Stimulated activated CD4-positive, alpha-beta T cell treated with anti-CD3 and anti-CD28 coated beads, TNF-alpha, amount 100 ng/mL, for 1 hour (primary cell): ENCODE data around the gene STON1.
"Not testable (repeated sequence)": the region's sequence is repeated elsewhere in the genome, so short reads cannot be mapped to it uniquely, and the experiment has no call there.

Experiments used
- DNase-seq, 3 donors: peaks; one replicate each; pipeline ENCODE4 v3.0.0-alpha.2; 2020; ENCODE audit warnings: low read depth in 3 of 3, low spot score in 1 of 3

The STON1 gene

DNA sequence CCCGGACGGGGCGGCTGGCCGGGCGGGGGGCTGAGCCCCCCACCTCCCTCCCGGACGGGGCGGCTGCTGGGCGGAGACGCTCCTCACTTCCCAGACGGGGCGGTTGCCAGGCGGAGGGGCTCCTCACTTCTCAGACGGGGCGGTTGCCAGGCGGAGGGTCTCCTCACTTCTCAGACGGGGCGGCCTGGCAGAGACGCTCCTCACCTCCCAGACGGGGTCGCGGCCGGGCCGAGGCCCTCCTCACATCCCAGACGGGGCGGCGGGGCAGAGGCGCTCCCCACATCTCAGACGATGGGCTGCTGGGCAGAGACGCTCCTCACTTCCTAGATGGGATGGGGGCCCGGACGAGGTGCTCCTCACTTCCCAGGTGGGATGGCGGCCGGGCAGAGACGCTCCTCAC is 84.6 kb downstream of the STON1 start:
- not testable (repeated sequence) for DNase-seq

DNA sequence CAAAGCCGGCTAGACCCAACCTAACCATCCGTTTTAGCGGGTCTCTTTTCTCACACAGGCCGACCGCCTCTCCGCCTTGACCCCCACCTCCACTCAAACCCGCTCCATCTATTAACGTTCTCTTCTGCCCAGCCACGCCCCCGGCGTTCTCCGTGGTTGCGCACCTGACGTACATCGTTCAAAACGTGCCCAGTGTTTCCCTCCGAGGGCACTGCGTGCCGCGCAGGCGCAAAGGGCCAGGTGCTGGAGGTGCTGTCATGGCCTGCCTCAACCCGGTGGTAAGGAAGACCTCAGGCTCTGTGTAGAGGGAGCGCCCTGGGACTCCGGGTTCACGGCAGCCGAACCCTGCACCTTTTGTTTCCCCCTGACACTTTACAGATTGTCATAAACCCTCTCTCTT is 87.7 kb downstream of the STON1 start, which contains the start of gene GTF2A1L:
Gene GTF2A1L, plus strand, starts transcription at position 239 of the 400 bp plus-strand sequence. Its CDS starts 19 bp downstream, at position 258.
- no peak for DNase-seq

DNA sequence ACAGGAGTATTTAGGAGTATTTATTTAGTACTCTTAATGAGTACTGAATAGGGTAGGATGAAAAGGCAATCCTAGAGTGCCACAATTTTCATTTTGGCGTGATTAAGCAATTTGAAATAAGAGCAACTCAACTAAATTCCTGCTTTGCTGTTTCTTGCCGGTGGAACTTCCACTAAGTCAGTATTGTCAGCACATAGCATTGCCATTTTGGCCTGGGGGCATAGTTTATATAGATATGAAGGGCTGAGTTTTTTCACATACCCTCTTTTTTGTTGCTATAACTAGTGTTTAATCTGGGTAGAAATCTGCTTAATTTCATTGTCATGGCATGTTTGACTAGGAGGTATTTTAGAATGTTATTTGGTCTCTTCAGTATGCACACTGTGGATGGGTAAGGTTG is 89.6 kb downstream of the STON1 start:
- DNase-seq: no peak

DNA sequence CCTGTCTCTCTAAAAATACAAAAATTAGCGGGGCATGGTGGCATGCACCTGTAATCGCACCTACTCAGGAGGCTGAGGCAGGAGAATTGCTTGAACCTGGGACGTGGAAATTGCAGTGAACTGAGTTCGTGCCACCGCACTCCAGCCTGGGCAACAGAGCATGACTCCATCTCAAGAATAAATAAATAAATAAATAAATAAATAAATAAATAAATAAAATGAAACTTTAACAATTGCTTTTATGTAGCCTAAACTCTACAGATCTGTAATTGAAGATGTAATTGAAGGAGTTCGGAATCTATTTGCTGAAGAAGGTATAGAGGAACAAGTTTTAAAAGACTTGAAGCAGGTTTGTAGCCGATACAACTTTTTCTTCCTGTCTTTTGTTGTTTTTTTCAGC is 90.7 kb downstream of the STON1 start:
- DNase-seq: no peak

DNA sequence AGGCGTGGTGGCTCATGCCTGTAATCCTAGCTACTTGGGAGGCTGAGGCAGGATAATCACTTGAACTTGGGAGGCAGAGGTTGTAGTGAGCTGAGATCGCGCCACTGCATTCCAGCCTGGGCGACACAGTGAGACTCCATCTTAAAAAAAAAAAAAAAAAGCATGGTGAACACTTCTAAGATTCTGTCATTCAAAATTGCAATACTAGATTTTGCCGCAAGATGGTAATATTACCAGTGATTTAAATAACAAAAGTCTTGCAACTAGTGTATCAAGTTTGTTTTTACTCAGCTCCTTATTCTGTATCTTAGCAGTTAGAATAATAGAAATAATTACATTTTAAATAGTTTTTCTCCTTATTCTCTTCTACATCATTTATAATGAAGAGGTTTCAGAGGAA is 92.7 kb downstream of the STON1 start:
- DNase-seq: not testable (repeated sequence)

DNA sequence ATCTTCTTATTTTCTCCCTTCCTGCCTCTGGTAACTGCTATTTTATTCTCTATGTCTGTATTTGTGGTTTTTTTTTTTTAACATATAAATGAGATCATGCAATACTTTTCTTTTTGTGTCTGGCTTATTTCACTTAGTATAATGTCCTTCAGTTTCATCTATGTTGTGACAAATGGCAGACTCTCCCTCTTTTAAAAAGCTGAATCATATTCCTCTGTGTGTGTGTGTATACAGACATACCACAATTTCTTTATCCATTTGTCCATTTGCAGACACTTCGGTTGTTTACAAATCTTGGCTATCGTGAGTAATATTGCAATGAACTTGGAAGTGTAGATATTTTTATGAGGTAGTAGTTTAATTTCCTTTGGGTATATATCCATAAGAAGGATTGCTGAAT is 94.7 kb downstream of the STON1 start:
- DNase-seq: no peak

DNA sequence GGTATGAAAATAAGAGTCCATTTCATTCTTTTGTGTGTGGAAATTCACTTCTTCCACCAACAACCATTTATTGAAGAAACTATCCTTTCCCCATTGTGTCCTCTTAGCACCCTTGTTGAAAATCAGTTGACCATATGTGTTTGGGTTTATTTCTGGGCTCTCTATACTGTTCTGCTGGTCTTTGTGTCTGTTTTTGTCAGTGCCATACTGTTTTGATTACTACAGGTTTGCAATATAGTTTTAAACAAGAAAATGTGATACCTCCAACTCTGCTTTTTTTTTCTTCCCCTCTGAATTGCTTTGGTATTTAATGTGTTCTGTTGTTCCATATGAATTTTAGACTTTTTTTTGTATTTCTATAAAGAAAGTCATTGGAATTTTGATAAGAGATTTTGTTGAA is 96.1 kb downstream of the STON1 start:
- no peak for DNase-seq

DNA sequence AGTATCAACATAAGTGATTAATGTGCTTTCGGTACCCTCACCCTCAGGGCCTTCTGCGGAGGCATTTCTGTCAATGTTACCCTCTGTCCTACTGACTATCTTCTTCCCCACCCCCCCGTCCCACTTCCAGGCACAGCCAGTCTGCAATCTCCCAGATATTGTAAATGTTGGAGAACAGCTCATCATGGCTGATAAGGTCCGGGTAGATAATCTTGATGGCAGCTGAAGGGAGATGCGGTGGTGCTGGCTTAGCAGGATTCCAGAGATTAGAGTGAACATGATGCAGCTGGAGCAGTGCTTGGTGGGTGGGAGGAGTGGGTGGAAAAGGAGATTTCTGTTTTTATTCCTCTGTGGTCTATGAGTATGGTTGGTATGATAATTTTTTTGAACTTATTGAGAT is 103.2 kb downstream of the STON1 start:
- no peak for DNase-seq

DNA sequence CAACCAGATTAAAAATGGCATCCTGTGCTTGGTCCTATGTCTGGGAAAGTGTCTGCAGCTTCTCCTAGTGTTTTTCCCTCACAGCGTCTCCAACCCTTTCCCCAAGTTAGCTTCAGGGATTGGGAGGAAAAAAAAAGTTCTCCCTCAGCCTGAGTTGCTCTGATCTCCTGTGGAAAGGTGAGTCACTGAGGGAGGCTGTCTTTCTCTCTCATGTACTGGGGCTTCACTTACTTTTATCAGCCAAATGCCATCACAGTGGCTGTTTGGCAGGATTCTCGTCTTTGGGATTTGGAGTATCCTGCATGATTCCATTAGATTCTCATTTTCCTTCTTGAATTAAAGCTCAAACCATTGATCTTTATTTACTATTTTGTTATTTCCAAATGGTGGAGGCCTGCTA is 105.8 kb downstream of the STON1 start:
- no peak for DNase-seq

DNA sequence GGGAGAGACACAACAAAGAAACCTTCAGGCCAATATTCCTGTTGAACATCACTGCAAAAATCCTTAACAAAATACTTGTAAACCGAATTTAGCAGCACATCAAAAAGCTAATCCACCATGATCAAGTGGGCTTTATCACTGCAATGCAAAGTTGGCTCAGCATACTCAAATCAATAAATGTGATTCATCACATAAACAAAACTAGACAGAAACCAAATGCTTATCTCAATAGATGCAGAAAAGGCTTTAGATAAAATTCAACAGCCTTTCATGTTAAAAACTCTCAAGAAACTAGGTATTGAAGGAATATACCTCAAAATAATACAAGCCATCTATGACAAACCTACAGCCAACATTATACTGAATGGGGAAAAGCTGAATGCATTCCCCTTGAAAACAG is 108.3 kb downstream of the STON1 start:
- no peak for DNase-seq
